Choroid plexus epithelial cell (primary cell): ENCODE measurements around the gene KCNJ16.

Experiments
- DNase-seq: peaks from one replicate; pipeline ENCODE4 v3.0.0-alpha.2; 2010; ENCODE audit warnings: low read depth
- H3K4me3 ChIP-seq: 2 replicates; pipeline ENCODE4 v1.5.1; 2011; ENCODE audit warnings: low read depth, mild to moderate bottlenecking, control low read depth, low read length, moderate library complexity
- CTCF ChIP-seq: conservative IDR thresholded peaks from 2 replicates; pipeline ENCODE4 v1.5.1; 2011; ENCODE audit warnings: low read depth, mild to moderate bottlenecking, control low read depth, inconsistent platforms, low read length, moderate library complexity

KCNJ16 gene

DNA sequence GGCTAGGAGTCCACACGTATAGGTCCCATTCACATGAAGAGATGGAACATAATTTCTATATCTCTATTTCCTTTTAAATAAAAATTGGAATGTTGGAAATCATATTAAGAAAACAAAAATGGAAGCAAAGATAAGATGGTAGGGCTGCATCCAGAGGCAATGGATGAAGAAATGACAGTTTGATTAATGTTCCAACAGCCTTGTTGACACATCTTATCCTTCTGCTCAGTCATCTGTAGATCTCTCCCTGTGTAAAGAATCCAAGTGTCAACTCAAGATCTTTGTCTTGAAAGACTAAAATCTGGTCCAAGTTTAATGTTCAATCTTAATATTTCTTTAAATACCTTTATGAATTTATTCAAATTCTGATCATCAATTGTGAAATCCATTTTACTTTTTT, 86.5 kb downstream of the KCNJ16 start:
- H3K4me3 ChIP-seq, result no peak overlapping the region
- TF ChIP-seq CTCF, result no peak
- no peak for DNase-seq

- no peak for DNase-seq
- no peak overlapping the region for H3K4me3 ChIP-seq
- TF ChIP-seq CTCF, result no peak
Observed at GRCh38 chr17:70165383-70165782, 90.4 kb downstream of the KCNJ16 start.

- no peak overlapping the region for H3K4me3 ChIP-seq
- DNase-seq, result no peak
- TF ChIP-seq CTCF, result no peak
Observed at GRCh38 chr17:70166615-70167014, 91.6 kb downstream of the KCNJ16 start.

DNA sequence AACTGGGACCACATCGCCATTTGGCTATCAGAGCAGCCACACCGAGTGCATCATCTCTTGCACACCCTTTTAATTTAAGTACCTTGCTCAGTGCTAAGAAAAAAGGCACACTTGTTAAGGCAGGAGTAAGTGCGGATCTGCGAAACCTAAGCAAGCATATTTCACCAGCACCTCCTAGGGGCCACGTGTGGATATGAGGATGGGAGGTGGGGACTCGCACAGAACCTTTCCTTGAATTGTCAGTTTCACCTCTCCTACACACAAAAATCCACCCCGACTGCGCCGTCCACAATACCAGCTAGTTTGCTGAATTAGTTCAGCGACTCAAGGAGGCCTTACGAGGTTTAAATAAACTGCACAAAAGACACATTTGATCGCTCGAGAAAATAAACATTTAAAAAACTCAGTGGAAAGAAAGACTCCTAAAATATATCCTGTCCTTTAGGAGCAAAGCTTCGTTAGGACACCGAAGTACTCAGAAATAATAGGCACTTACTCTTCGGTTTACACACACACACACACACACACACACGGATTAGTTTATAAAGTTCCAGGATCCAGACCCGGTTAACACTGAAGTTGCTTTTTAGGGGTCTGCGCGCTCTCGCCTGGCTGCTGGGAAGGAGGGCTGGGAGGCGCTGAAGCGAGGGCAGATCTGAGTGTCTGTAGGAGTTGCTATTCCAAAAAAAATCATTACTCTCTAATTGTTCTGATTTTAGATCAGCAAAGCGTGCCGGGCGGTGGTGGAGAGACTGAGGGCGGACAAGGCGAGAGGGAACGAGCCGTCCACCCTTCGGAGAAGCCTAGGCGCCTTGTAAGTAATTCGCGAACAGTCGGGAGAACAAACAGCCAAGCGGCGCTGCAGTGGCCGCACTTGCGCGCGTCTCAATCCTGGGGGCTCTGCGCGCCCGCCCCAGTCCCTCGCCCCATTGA, 93.3 kb downstream of the KCNJ16 start:
- peak overlapping the region; percentile 67 for H3K4me3 ChIP-seq
- peak; percentile 94 for TF ChIP-seq CTCF
- peak; percentile 92 for DNase-seq

GRCh38 chr17:70168977-70169708, 94.1 kb downstream of the KCNJ16 start, which contains the start of gene KCNJ2:
Gene KCNJ2, plus strand, starts transcription at chr17:70169532. Its CDS starts 5,508 bp downstream, at chr17:70175040.
- DNase-seq, result peak; percentile 74
- H3K4me3 ChIP-seq, result peak within 1 kb of the TSS; percentile 67
- TF ChIP-seq CTCF, result no peak

GRCh38 chr17:70169709-70170597, 94.9 kb downstream of the KCNJ16 start:
- DNase-seq, result peak; percentile 74
- no peak for TF ChIP-seq CTCF
- H3K4me3 ChIP-seq, result peak overlapping the region; percentile 67
